DMS153 treated with DMSO at 0.1 percent for 48 hours (cell line): ENCODE data around the gene GHRHR.

Experiments
- DNase-seq: peaks from one replicate; lab custom pipeline; 2025; ENCODE audit not compliant: unreplicated experiment; lab: John Stamatoyannopoulos, UW

Gene GHRHR

GRCh38 chr7:31003097-31003496 lies 39.3 kb downstream of the GHRHR start:
- no peak for DNase-seq

DNA sequence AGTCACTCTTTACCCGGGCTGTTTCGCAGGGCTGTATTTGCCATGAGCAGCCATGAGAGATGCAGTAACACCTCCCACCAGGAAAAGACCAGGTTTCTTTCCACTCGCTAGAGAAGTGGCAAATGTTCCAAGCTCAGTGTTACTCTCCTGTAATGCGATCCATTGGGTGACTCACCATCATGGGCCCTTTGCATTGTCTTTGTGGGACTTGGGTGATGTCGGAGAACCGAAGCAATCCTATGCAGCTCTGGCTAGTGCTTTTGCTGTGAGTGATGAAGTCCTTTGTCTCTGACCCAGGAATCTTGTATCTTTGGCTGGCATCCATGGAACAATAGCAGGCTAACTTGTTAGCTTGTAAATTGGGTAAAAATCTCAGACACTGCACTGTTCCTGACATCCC lies 40.0 kb downstream of the GHRHR start:
- no peak for DNase-seq

- DNase-seq, result no peak
Observed at GRCh38 chr7:31004393-31004792, 40.6 kb downstream of the GHRHR start.

- DNase-seq, result no peak
Observed at GRCh38 chr7:31006857-31007256, 43.1 kb downstream of the GHRHR start.

GRCh38 chr7:31007634-31008033 lies 43.9 kb downstream of the GHRHR start:
- DNase-seq, result no peak

GRCh38 chr7:31014826-31015225 lies 51.1 kb downstream of the GHRHR start:
- DNase-seq, result no peak

GRCh38 chr7:31017032-31017675 lies 53.4 kb downstream of the GHRHR start:
- no peak for DNase-seq

- DNase-seq, result no peak
Observed at GRCh38 chr7:31017721-31018120, 54.0 kb downstream of the GHRHR start.

DNA sequence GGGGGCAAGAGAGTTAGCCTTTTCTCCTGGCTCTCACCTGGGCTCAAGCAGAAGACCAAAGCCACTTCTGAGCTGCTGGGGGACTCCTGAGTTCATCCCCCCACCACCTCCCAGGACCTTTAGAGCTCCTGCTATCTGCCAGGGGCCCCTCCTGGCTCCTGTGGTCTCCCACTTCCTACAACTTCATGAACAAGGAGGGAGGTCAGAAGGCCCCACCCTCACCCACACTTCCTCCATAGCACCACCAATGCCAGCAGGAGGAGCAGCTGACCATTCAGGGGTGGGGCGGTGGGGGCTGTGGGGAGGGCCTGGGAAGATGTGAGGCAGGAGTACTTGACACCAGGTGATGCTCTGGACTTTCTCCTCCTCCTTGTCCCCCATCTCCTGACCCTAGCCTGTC lies 55.8 kb downstream of the GHRHR start:
- no peak for DNase-seq

- DNase-seq, result no peak
Observed at GRCh38 chr7:31020161-31020560, 56.4 kb downstream of the GHRHR start.

DNA sequence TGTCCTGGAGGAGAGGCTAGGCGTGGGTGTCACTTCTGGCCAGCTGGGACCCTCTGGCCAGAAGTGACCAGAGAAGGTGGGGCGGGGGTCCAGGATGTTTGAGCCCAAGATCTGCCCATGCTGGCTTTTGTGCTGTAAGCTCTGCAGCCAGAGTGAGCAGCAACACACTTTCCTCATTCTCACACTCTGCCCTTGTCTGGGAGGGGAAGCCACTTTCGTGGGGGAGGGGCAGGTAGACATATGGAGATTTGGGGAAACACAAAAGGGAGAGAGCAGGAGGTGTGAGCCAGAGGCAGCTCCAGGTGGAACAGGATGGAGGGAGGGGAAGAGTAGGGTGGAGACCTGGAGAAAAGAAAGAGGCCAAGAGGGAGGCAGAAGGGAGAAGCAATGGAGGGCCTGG lies 56.9 kb downstream of the GHRHR start:
- no peak for DNase-seq

- no peak for DNase-seq
Observed at GRCh38 chr7:31022117-31022516, 58.4 kb downstream of the GHRHR start.

GRCh38 chr7:31022726-31023125 lies 59.0 kb downstream of the GHRHR start:
- no peak for DNase-seq

GRCh38 chr7:31023877-31024276 lies 60.1 kb downstream of the GHRHR start:
- DNase-seq, result no peak

GRCh38 chr7:31027161-31027965 lies 63.6 kb downstream of the GHRHR start:
- DNase-seq, result no peak

DNA sequence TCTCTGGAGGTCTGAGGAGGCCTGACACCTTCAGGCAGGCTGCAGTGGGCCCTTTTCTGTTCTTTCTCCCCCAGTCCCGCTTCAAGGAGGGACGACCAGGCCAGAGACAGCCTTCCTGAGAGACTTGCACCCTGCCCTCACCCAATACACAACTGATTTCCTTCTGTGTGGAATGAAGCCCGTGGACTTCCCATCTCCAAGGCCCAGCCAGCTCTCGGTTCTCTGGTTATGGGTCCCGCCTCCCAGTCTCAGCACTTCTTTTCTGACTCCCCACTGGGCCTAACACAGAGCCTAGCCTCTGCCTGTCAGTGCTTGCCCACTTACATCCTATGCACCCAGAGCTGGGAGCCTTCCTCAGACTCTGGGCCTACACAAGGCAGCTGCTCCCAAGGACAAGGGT lies 64.3 kb downstream of the GHRHR start:
- no peak for DNase-seq

GRCh38 chr7:31028417-31028992 lies 64.8 kb downstream of the GHRHR start:
- DNase-seq, result no peak
